ENCODE measurements around the gene TLR10. TPM values are rescaled to one million over a fixed set of nuclear protein-coding genes. Genes with fewer than 3 reads are reported as not detected.
A peak's percentile ranks its signal among the peaks of the same experiment; 100 is the strongest.

TLR10 gene
- total and polyA plus RNA-seq, 2 donors (not counting 3 experiments of a cell fraction or from before 2014, with no cell fraction given): not detected

DNA sequence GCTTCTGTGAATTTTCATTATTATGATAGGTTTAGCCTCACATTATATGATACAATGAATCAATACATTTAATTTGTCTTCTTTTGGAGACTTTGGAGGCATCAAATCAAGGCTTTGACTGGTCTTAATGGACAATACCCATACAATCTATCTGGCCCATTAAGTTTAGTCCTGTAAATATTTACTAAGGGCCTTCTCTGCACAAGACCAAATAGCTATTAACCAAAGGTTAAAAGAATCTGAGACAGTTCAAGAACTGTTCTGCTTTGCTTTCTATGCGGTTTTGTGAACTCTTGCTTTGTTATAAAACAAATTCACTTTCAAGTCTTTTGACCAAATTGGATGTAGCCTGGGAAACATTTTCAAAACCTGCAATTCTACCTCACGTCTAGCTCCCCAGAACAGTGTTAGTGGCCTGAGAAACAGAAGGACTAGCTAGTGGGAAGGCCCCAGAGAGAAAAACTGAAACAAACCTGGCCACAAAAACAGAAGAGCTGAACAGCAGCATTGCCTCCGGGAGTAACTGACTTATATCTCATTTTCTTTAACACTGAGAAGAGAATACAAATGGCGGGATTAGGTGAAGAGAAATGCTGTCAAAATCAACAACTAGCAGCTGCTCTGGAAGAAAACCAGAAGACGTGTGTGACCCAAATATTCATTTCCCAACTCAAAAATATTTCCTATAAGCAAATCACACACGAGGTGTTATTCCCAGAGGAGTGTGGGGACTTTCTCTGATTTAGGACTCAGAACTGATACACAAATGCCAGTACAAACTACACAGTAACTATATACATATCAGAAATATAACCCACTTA lies 21.3 kb upstream of the TLR10 start:
- TF ChIP-seq MYC (IDR thresholded peaks at IDR 0.05; ENCODE audit: low read depth, low read length): no peak
- no peak for TF ChIP-seq POLR2AphosphoS5 (IDR thresholded peaks at IDR 0.05; ENCODE audit: insufficient read depth, low read depth, low read length)
- TF ChIP-seq, protein P1, sequence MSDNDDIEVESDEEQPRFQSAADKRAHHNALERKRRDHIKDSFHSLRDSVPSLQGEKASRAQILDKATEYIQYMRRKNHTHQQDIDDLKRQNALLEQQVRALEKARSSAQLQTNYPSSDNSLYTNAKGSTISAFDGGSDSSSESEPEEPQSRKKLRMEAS (IDR thresholded peaks at IDR 0.05; ENCODE audit: insufficient read depth, insufficient read length): no peak
- no peak for TF ChIP-seq POLR2A (IDR thresholded peaks at IDR 0.05; ENCODE audit: low read depth, low read length)
- TF ChIP-seq, protein P2, sequence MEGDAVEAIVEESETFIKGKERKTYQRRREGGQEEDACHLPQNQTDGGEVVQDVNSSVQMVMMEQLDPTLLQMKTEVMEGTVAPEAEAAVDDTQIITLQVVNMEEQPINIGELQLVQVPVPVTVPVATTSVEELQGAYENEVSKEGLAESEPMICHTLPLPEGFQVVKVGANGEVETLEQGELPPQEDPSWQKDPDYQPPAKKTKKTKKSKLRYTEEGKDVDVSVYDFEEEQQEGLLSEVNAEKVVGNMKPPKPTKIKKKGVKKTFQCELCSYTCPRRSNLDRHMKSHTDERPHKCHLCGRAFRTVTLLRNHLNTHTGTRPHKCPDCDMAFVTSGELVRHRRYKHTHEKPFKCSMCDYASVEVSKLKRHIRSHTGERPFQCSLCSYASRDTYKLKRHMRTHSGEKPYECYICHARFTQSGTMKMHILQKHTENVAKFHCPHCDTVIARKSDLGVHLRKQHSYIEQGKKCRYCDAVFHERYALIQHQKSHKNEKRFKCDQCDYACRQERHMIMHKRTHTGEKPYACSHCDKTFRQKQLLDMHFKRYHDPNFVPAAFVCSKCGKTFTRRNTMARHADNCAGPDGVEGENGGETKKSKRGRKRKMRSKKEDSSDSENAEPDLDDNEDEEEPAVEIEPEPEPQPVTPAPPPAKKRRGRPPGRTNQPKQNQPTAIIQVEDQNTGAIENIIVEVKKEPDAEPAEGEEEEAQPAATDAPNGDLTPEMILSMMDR (IDR thresholded peaks at IDR 0.05; ENCODE audit: extremely low read depth in 1 of 2, insufficient read depth in 1 of 2, low read depth in 1 of 2, low read length in 2 of 2): no peak
- TF ChIP-seq JUN (IDR thresholded peaks at IDR 0.05; ENCODE audit: borderline replicate concordance, insufficient read depth, insufficient read length, low read depth): no peak
- TF ChIP-seq FOS (IDR thresholded peaks at IDR 0.05; ENCODE audit: borderline replicate concordance, insufficient read depth, low read length): no peak
- TF ChIP-seq GATA2 (IDR thresholded peaks at IDR 0.05; ENCODE audit: insufficient read depth, insufficient read length, low read depth, low read length): no peak
- TF ChIP-seq EZH2 (IDR thresholded peaks at IDR 0.05; ENCODE audit: borderline replicate concordance, low read depth, low read length, severe bottlenecking): no peak
- peaks cover 19% of the 10 kb centered on the region for H3K4me1 ChIP-seq (ENCODE audit: control insufficient read depth, extremely low read depth, insufficient read depth, low read length)
- ChIA-PET CTCF (interaction anchor here (0.8 to 4.6 kb wide), 21 partner anchors 9 to 630 kb away, joined by 3 to 31 read pairs (median 4); partner anchors contain the start of gene TLR10), POLR2A (no interaction called here)
- DNase-seq (ENCODE audit: low read depth, low spot score): no peak
- H3K9ac ChIP-seq (replicated peaks; ENCODE audit: extremely low read depth, insufficient read depth, low read length): peak overlapping the region; percentile 3
- H3K36me3 ChIP-seq (ENCODE audit: control insufficient read depth in 2 of 2, extremely low read depth in 1 of 2, insufficient read depth in 2 of 2, low read length in 2 of 2): no peaks in the 10 kb centered on the region
- BruUV-seq (replicated peaks): TSS peak; percentile 43
- H2AFZ ChIP-seq (ENCODE audit: low read depth, low read length): peak overlapping the region; percentile 79
- peak overlapping the region in 1 of 3 experiments; percentile 10 for H3K4me3 ChIP-seq (replicated peaks in 1 of 3; ENCODE audit: insufficient read depth in 1 of 3, low read depth in 1 of 3, low read length in 3 of 3)
- H3K9me1 ChIP-seq (replicated peaks; ENCODE audit: control insufficient read depth, extremely low read depth, insufficient read depth, low read length): no peaks in the 10 kb centered on the region
- no peaks in the 10 kb centered on the region for H3K9me3 ChIP-seq (replicated peaks; ENCODE audit: control insufficient read depth, insufficient read depth, low read length)
- no peaks in the 10 kb centered on the region for H4K20me1 ChIP-seq (replicated peaks; ENCODE audit: control insufficient read depth, extremely low read depth, insufficient read depth, low read length)
- H3K27me3 ChIP-seq (ENCODE audit: control insufficient read depth in 2 of 2, insufficient read depth in 2 of 2, low read length in 2 of 2): no peaks in the 10 kb centered on the region
- dilution Hi-C loops (cut with MboI; ENCODE audit: extremely low pct_ligation_motif_present, low sequenced_read_pairs): no loop called here
- FAIRE-seq: no peak
- peak overlapping the region; percentile 80 for H3K4me2 ChIP-seq (ENCODE audit: insufficient read depth, low read length)
- H3K79me2 ChIP-seq (ENCODE audit: control insufficient read depth, insufficient read depth, low read length): no peaks in the 10 kb centered on the region
- peak overlapping the region; percentile 14 for H3K27ac ChIP-seq (ENCODE audit: insufficient read depth, low read depth, low read length)
- intact Hi-C loops (cut with micrococcal nuclease): loop anchor here (2.0 kb wide), 1 partner anchor 53 kb away; the partner anchor contains the start of gene TLR6

All from endothelial cell of umbilical vein (primary cell).